Kidney capillary endothelial cell (primary cell): ENCODE data around the gene HELZ2.
"Not testable (repeated sequence)": the region's sequence is repeated elsewhere in the genome, so short reads cannot be mapped to it uniquely, and the experiment has no call there.

ENCODE experiments used
- DNase-seq: peaks from one replicate; pipeline ENCODE4 v3.0.0-alpha.2; 2018; ENCODE audit warnings: low spot score

Gene HELZ2

GRCh38 chr20:63578224-63579016 lies 4.4 kb upstream of the HELZ2 start:
- no peak for DNase-seq

DNA sequence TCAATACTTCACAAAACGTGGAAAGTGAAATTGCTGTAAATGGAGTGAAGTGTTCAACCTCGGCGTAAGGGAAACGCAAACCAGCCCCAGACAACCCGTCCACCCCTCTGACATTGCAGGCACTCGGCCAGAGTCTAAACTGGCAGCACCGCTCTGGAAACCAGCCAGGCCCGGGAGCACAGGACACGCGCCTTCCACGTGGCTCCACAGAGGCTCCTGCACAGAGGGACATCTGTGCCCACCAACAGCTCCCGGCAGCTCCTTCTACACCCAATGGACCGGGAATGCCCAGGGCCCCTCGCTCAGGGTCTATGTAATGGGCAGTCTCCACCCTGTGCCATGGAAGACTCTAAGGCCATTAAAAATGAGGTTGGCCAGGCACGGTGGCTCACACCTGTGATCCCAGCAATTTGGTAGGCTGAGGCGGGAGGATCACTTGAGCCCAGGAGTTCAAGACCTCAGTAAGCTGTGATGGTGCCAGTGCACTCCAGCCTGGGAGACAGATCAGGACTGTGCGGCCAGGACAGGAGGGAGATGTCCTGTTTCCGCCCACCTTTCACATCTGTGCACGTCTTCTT lies 3.4 kb upstream of the HELZ2 start:
- no peak for DNase-seq

DNA sequence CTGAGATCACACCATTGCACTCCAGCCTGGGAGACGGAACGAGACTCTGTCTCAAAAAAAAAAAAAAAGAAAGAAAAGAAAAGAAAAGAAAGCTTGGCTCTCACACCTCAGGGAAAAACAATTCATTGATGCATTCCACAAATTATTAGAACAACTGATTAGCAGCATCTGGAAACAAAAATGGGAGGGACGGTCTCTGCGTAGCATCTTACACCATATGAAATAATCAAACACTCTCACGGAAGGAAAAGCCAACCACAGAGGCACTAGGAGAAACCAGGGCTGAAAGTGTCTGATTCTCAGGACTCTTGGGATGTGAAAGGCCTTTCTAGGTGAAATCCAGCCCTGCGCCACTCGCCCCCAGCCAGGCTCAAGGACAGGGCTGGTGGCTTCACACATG lies 2.3 kb upstream of the HELZ2 start:
- no peak for DNase-seq

DNA sequence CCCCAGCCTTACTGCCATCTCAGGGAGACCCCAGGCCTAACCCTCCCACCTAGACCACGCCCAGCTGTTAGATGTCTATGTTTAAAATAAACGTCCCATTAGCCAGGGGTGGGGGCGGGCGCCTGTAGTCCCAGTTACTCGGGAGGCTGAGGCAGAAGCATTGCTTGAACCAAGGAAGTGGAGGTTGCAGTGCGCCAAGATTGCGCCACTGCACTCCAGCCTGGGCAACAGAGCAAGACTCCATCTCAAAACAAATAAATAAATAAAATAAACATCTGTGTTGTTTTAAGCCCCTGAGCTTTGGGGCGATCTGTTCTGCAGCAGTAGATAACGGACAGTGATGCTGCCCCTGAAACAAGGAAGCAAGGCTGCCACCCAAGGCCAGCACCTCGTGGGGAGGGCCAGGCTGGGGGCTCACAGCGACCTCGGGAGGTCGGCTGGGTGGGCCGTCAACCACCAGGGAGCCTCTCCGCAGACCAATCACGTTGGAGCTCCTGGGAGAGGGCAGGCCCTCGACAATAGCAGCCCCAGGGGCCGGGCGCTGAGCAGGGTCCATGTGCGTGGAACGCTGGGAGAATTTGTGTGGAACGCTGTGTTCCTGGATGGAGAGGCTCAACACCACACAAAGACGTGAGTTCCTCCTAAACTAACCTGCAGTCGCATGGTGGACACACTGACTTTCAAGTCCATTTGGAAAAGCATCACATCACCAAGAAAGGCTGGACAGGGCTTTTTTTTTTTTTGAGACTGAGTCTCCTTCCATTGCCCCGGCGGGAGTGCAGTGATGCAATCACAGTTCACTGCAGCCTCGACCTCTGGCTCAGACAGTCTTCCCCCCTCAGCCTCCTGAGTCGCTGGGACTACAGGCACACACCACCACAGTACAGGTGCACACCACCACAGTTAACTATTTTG lies 1.0 kb upstream of the HELZ2 start:
- no peak for DNase-seq

DNA sequence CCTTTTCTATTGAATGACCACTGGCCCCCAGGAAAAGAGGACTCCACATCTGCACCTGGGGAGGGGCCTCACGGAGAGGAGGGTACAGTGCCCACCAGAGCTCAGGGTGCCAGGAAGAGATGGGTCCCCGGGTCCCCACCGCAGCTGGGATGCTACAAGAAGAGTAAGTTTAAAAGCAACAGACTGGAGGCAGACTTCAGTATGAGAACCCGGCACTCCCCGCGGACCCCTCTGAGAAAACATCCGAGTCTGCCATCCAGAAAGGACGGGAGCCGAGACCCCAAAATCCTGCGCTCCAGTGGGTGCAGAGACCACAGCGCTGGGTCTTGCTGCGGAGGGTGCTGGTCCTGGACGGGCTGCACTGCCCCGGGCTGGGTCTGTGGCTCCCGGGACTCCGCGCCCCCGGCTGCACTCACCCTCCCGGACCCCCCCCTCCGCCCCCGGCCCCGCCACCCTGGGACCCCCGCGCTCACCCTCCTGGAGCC lies 350 bp downstream of the HELZ2 start:
- no peak for DNase-seq

DNA sequence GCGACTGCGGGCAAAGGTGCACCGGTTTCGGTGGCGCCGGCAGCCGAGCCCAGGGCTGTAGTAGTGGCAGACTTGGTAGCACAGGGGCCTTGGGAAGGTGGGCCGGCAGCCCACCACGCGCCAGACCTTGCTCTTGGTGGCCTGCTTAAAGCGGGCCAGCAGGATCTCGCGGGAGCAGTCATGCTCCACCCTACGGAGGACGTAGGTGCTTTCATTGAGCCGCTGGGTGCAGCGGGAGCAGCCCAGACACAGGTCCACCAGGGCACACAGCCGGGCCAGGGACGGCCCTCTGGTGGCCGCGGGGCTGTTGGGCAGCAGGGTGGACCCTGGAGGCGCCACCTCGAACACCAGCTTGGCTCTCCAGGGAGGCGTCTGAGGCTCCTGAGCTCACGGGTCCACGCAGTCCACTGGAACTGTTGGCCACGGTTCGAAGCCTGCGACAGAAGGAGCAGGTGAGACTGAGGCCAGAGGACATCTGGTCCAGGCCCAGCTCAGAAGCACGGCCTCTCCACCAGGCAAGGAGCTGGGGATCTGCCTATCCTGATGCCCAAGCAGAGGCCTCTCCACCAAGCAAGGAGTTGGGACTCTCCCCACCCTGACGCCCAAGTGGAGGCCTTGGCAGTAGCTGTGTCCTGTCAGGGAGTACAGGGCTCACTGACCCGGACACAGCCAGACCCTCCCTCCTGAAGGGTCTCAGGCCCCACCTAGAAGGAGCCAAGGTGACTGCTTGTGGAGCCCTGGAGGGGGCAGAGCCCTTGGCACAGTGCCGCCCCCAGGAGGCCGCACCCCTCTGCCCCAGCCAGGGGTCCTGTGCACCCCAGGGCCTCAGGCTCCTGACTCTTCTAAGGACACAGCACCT lies 1.0 kb downstream of the HELZ2 start:
- no peak for DNase-seq

- DNase-seq, result no peak
These were observed 1.8 kb downstream of the HELZ2 start for GRCh38 chr20:63572071-63572787.

GRCh38 chr20:63571087-63571478 lies 3.0 kb downstream of the HELZ2 start:
- not testable (repeated sequence) for DNase-seq

- no peak for DNase-seq
These were observed 3.6 kb downstream of the HELZ2 start for GRCh38 chr20:63570281-63571086.

- DNase-seq, result no peak
These were observed 4.8 kb downstream of the HELZ2 start for GRCh38 chr20:63568986-63569949.

DNA sequence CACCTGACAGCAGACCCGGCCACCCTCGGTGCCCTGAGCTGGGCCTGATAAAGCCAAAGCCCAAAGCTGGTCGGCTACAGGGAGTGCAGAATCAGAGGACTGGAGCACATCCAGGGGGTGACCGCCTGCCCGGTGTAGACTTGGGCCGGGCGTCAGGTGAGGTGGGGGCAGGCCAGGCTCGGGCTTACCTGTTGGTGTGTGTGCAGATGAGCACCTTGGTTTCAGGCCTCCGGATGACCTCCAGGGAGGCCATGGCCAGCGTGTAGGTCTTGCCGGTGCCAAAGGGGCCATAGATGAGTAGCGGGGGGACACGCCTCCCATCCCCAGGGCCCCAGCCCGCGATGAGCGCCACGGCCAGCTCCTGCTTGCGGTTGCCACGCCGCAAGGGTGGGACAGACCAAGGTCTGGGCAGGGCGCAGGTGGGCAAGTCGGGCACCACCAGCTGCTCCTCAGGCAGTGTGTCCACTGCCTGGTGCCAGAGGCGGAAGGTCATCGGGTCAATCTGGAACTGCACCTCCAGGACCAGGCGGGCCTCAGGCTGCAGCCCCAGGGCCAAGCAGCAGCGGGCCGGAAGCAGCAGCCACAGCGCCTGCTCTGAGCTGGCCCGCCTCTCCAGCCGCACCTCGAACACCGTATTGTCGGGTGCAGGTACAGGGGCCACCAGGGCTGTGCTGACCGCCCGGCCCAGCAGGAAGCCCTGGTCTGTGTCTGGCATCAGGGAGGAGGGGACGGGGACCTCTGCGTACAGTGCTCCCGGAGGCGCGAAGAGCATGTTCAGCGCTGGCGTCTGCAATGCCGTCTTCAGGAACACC lies 5.7 kb downstream of the HELZ2 start:
- DNase-seq, result no peak

DNA sequence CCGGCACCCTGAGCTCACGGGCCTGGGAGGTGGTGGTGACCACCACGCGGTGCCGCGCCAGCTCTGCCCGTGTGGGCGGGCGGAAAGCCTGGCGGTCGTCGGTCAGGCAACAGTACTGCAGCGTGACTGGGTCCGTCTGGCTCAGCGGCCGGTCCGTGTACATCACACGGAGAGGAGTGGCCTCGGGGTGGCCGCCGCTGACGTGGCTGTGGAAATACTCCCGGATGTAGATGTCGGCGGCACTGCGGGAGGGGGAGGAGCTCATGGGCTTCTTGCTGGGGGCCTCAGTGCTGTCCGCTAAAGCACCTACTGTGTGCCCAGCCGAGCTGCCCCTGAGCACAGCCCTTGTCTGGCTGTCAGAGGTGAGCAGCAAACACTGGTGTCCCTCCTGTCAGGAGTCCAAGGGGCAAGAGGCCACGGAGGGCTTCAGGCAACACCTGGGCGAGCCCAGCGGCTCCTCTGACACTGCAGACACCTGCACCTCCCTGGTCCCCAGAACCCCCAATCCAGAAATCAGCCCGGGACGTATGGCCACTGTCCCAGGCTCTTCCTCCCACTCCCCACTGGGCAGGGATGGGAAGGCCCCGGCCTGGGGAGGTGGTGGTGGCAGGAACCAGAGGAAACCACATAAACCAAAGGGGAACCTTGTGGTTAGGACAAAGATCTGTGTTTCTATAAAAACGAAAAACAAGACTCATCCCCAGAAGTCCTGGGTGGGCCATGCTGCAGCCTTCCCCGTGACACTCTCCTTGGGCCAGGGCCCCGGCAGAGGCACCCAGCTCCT lies 6.5 kb downstream of the HELZ2 start:
- DNase-seq, result no peak

- DNase-seq, result no peak
These were observed 7.0 kb downstream of the HELZ2 start for GRCh38 chr20:63567136-63567385.

DNA sequence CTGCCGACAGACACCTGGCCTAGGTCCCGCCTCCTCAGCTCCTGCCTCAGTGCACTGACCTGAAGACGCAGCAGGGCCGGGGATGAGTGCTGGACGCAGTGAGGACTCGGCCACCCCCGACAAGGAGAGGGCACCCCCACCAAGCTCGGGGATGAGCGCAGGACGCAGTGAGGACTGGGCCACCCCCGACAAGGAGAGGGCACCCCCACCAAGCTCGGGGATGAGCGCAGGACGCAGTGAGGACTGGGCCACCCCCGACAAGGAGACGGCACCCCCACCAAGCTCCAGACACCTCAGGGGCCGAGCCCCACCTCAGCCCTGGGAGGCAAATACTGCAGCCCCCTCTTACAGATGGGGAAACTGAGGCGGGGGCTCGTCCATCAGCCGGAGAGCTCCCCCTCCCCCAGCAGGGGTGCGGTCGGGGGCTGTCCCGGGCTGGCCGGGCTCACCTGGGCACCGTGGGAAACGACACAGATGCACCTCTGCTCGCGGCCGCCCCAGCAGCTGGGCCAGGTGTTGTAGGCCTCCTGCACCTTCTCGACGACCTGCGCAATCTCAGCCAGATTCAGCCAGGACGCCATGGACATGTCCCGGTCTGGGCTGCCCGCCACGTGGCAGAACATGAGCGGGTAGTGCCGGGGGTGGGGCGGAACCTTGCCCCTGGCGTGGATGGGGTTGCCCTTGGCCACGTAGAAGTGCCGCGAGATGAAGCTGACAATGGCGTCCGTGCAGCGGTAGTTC lies 7.5 kb downstream of the HELZ2 start:
- no peak for DNase-seq

DNA sequence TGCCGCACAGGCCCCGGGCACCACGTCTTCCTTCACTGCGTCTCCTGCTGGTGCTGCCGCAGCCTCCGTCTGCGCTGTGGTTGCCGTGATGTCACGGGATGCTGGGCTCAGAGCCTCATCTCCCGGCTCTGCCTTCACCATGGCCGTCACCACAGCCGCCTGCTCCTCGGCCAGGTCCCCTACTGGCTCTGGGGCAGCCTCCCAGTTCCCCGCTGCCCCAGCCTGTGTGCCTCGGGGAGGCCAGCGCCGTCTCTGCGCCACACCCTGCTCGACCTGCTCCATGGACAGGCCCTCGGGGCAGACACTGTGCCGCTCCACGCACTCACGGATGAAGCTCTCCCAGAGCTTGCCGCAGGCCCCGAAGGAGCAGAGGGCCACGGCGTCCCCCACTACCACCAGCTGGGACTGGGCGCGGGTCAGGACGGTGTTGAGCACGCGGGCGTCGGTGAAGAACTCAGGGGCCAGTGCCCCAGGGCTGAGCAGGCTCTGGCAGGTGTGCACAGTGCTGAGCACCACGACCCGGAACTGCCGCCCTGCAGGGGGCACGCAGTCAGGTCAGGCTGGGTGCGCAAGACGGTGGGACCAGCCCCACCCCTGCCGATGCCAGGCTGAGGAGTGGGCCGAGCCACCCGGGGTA lies 8.2 kb downstream of the HELZ2 start:
- DNase-seq, result no peak

DNA sequence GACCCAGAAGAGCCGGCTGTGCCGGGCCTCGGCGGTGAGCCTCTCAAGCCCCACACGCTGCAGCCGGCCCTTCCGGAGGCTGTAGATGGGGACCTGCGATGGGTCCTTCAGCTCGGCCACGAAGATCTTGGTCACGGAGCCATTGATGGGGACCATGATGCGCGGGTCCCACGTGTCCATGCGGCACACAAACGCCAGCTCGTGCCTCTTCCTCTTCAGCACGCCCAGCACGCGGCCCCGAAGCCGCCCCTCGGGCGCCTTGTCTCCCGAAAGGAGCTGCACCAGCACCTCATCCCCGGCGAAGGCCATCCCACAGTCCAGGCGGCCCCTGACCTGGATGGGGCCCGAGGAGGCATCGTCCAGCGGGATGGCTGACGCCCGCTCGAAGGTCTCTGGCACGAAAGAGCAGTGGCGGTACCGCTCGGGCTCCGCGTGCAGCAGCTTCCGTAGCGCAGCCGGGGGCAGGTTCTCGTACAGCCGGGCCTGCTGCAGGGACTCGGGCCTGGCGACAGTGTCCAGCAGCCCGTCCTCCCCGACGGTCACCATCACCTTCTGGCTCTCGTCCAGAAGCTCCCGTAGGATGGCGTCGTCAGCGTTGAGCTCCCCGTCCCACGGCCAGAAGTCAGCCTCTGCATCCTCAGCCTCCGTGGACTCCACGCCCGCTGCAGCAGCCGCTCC lies 8.9 kb downstream of the HELZ2 start:
- no peak for DNase-seq
